Peyer's patch (tissue), 4 donors: ENCODE results near the gene RNGTT. TPM values are rescaled to one million over a fixed set of nuclear protein-coding genes. Genes with fewer than 3 reads are reported as not detected.
"Not testable (repeated sequence)": the region's sequence is repeated elsewhere in the genome, so short reads cannot be mapped to it uniquely, and the experiment has no call there.

Source experiments
- DNase-seq, 3 donors: peaks; one replicate each; pipeline ENCODE4 v3.0.0-alpha.2; 2017 to 2019
- H3K27ac ChIP-seq, 4 donors: fragments of 200-600 bp; sonication (generic); one replicate each; pipeline ENCODE4 v1.5.1; 2016 to 2019
- H3K27me3 ChIP-seq, 2 donors: fragments of 200-600 bp; sonication (generic); one replicate each; pipeline ENCODE4 v1.5.1; 2019
- H3K36me3 ChIP-seq, 3 donors: fragments of 200-600 bp; sonication (generic); one replicate each; pipeline ENCODE4 v1.5.1; 2016 to 2019
- H3K4me1 ChIP-seq, 4 donors: fragments of 200-600 bp; sonication (generic); one replicate each; pipeline ENCODE4 v1.5.1; 2016 to 2019
- H3K4me3 ChIP-seq, 4 donors: fragments of 200-600 bp; sonication (generic); 1 replicate in 3 of 4; 2 replicates in 1 of 4; pipeline ENCODE4 v1.5.1; 2016 to 2019; ENCODE audit warnings: mild to moderate bottlenecking in 1 of 4
- H3K9me3 ChIP-seq, 4 donors: fragments of 200-600 bp; sonication (generic); one replicate each; pipeline ENCODE4 v1.5.1; 2016 to 2019; ENCODE audit warnings: mild to moderate bottlenecking in 1 of 4
- POLR2A ChIP-seq, 2 donors: fragments of 450-650 bp; IDR thresholded peaks; one replicate each; pipeline ENCODE4 v1.5.1; 2017; ENCODE audit warnings: antibody characterized with exemption in 2 of 2, mild to moderate bottlenecking in 2 of 2, moderate library complexity in 2 of 2
- total RNA-seq, 4 donors: library from RNA; depleted of rRNA; stranded (reverse); fragments of >200 nt; gene quantifications; one replicate each; pipeline ENCODE4 v1.1.0, GENCODE V29; 2016
- TF ChIP-seq, protein P1 (sequence below), 6 experiments: fragments of 450-650 bp in 4 of 6; fragments of 200-600 bp in 2 of 6; sonication (generic) in 1 of 6; IDR thresholded peaks; one replicate each; pipeline ENCODE4 v1.5.1; 2017 to 2019; ENCODE audit warnings: antibody characterized with exemption in 6 of 6, mild to moderate bottlenecking in 3 of 6, moderate library complexity in 1 of 6

RNGTT gene
- total RNA-seq, 4 donors from 2014 or later = 12.7 to 44.6 (median 18.5) TPM

DNA sequence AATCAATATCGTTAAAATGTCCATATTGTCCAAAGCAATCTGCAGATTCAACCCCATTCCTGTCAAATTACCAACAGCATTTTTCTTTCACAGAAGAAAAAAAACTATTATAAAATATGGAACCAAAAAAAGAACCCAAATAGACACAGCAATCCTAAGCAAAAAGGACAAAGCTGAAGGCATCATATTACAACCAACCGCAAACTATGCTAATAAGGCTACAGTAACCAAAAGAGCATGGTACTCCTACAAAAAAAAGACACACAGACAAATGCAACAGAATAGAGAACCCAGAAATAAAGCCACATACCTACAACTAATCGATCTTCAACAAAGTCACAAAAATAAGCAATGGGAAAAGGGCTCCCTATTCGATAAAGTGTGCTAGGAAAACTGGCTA lies 49.2 kb downstream of the RNGTT start:
- H3K27ac ChIP-seq = no peak overlapping the region
- no peak for DNase-seq

DNA sequence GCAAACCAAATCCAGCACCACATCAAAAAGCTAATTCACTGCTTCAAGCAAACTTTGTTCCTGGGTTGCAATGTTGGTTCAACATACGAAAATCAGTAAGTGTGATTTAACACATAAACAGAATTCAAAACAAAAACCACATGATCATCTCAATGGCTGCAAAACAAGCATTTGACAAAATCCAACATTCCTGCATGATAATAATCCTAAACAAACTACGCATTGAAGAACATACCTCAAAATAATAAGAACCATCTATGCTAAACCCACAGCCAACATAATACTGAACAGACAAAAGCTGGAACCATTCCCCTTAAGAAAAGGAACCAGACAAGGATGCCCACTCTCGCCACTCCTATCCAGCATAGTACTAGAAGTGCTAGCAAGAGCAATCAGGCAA lies 49.9 kb downstream of the RNGTT start:
- Histone ChIP-seq H3K9me3 (no peaks in the 10 kb centered on the region), H3K4me3 (no peak overlapping the region), H3K27me3 (no peaks in the 10 kb centered on the region), H3K36me3 (no peaks in the 10 kb centered on the region), H3K27ac (no peak overlapping the region), H3K4me1 (no peaks in the 10 kb centered on the region)
- no peak for TF ChIP-seq POLR2A (IDR thresholded peaks at IDR 0.05)
- TF ChIP-seq, protein P1, sequence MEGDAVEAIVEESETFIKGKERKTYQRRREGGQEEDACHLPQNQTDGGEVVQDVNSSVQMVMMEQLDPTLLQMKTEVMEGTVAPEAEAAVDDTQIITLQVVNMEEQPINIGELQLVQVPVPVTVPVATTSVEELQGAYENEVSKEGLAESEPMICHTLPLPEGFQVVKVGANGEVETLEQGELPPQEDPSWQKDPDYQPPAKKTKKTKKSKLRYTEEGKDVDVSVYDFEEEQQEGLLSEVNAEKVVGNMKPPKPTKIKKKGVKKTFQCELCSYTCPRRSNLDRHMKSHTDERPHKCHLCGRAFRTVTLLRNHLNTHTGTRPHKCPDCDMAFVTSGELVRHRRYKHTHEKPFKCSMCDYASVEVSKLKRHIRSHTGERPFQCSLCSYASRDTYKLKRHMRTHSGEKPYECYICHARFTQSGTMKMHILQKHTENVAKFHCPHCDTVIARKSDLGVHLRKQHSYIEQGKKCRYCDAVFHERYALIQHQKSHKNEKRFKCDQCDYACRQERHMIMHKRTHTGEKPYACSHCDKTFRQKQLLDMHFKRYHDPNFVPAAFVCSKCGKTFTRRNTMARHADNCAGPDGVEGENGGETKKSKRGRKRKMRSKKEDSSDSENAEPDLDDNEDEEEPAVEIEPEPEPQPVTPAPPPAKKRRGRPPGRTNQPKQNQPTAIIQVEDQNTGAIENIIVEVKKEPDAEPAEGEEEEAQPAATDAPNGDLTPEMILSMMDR (IDR thresholded peaks at IDR 0.05) = no peak
- DNase-seq = no peak

More for the DNA sequence above, 49.2 kb downstream of the RNGTT start:
- H3K4me1 ChIP-seq = no peaks in the 10 kb centered on the region
- no peaks in the 10 kb centered on the region for H3K36me3 ChIP-seq
- TF ChIP-seq, protein P1 (IDR thresholded peaks at IDR 0.05) = no peak
- no peak for TF ChIP-seq POLR2A (IDR thresholded peaks at IDR 0.05)
- H3K4me3 ChIP-seq = no peak overlapping the region
- no peaks in the 10 kb centered on the region for H3K9me3 ChIP-seq
- H3K27me3 ChIP-seq = no peaks in the 10 kb centered on the region

- Histone ChIP-seq H3K4me1 (no peaks in the 10 kb centered on the region), H3K4me3 (no peak overlapping the region), H3K36me3 (no peaks in the 10 kb centered on the region), H3K9me3 (no peaks in the 10 kb centered on the region), H3K27ac (no peak overlapping the region), H3K27me3 (no peaks in the 10 kb centered on the region)
- TF ChIP-seq, protein P1 (IDR thresholded peaks at IDR 0.05) = no peak
- TF ChIP-seq POLR2A (IDR thresholded peaks at IDR 0.05) = no peak
- no peak for DNase-seq
These were observed 52.3 kb downstream of the RNGTT start for GRCh38 chr6:88910922-88911778.

DNA sequence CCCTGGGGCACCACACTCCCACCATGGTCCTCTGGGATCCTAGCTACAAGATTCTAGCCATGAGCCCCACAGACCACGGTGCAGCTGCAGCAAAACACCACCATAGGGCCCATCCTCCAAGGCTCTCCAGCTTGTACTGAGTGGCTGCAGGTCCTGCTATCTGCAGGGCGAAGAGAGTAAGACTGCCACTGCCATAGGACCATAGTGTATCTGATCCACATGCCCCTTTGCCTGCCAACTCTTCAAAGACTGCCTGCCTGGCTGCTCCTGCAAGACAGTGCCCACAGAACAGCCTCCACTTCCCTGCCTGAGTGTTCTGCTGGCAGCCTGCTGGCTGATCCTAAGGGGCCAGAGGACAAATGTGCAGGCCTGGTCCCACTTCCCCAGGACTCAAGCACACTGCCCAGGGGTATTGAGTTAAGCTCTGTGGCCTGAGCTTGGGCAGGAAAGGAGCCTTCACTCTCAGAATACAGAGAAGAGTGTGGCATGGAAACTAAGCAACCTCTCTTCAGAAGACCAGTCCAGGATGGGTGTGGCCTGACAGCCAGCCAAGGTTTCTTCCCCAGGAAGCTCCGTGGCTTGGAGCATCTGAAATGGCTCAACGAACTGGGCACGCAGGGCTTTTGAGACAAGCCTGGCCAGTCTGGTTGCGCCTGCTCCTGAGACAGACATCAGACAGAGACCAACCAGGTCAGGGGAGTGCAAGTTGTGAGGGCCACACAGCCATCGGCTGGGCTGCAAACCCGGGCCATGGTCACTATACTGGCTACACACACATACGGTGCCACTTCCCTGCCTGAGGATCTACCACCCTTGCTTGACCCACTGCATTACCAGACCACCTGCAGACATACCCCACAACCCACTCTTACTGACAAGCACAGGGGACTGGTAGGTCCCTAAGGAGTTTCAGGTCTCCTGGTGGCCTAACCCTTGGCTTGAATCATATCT lies 54.5 kb downstream of the RNGTT start:
- Histone ChIP-seq H3K27ac (no peak overlapping the region), H3K27me3 (no peaks in the 10 kb centered on the region), H3K36me3 (peaks cover 0 to 12% (median 0%) of the 10 kb centered on the region in 3 donors), H3K9me3 (no peaks in the 10 kb centered on the region), H3K4me1 (no peaks in the 10 kb centered on the region), H3K4me3 (no peak overlapping the region)
- no peak for DNase-seq
- TF ChIP-seq, protein P1 (IDR thresholded peaks at IDR 0.05) = no peak
- TF ChIP-seq POLR2A (IDR thresholded peaks at IDR 0.05) = no peak

DNA sequence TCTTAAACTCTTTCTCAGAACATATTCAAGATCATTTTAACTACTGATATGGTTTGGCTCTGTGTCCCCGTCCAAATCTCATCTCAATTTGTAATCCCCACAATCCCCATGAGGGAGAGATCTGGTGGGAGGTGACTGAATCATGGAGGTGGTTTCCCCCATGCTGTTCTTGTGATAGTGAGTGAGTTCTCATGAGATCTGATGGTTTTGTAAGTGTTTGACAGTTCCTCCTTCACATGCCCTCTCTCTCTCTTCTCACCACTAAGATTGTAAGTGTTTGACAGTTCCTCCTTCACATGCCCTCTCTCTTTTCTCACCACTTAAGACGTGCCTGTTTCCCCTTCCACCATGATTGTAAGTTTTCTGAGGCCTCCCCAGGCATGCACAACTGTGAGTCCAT lies 56.3 kb downstream of the RNGTT start:
- not testable (repeated sequence) for H3K27me3 ChIP-seq, DNase-seq, H3K9me3 ChIP-seq, H3K4me3 ChIP-seq, H3K4me1 ChIP-seq, H3K27ac ChIP-seq
- peaks cover 0 to 17% (median 0%) of the 10 kb centered on the region in 3 donors for H3K36me3 ChIP-seq
